ENCODE data around the gene NFIX. TPM values are rescaled to one million over a fixed set of nuclear protein-coding genes. Genes with fewer than 3 reads are reported as not detected.

The NFIX gene
- total and polyA plus RNA-seq, 2 of the 13 experiments (the other 11 are each of a cell fraction or from before 2014, with no cell fraction given): 3.4 to 5.4 TPM

- TF ChIP-seq NCOA5 (CRISPR knock-in tag; IDR thresholded peaks at IDR 0.05) (no peak), HNRNPL (IDR thresholded peaks at IDR 0.05; ENCODE audit: low read depth, low read length) (0 out of 2 replicates have a peak, but pooled peaks have one; percentile 23), ZNF724P (CRISPR knock-in tag; IDR thresholded peaks at IDR 0.05; ENCODE audit: borderline replicate concordance) (no peak), ZFP37 (CRISPR knock-in tag; IDR thresholded peaks at IDR 0.05; ENCODE audit: borderline replicate concordance) (no peak), ZNF318 (CRISPR knock-in tag; IDR thresholded peaks at IDR 0.05) (no peak), ZNF773 (CRISPR knock-in tag; IDR thresholded peaks at IDR 0.05; ENCODE audit: borderline replicate concordance) (no peak), GMEB1 (CRISPR knock-in tag; IDR thresholded peaks at IDR 0.05; ENCODE audit: borderline replicate concordance) (no peak), ZNF605 (CRISPR knock-in tag; IDR thresholded peaks at IDR 0.05) (peak; percentile 92; the same call in 1 of the 2 replicates), ZBTB33 (CRISPR knock-in tag; IDR thresholded peaks at IDR 0.05) (peak; percentile 26; the same call in 1 of the 2 replicates), HNRNPLL (IDR thresholded peaks at IDR 0.05; ENCODE audit: low read depth, low read length, poor library complexity, severe bottlenecking) (peak; percentile 41), ZNF468 (CRISPR knock-in tag; IDR thresholded peaks at IDR 0.05) (no peak), SRY (CRISPR knock-in tag; IDR thresholded peaks at IDR 0.05) (no peak), GATA4 (IDR thresholded peaks at IDR 0.05; ENCODE audit: borderline replicate concordance, low read depth) (no peak), YEATS4 (CRISPR knock-in tag; IDR thresholded peaks at IDR 0.05; ENCODE audit: borderline replicate concordance) (no peak), ZSCAN20 (CRISPR knock-in tag; IDR thresholded peaks at IDR 0.05; ENCODE audit: borderline replicate concordance) (no peak), TSC22D2 (CRISPR knock-in tag; IDR thresholded peaks at IDR 0.05; ENCODE audit: borderline replicate concordance) (no peak), NPAS2 (CRISPR knock-in tag; IDR thresholded peaks at IDR 0.05; ENCODE audit: borderline replicate concordance) (no peak)
Observed at GRCh38 chr19:12965017-12965811, 30.1 kb upstream of the NFIX start (continued).
